Fibroblast of lung (primary cell): ENCODE results near the gene UROC1.

Experiments used
- EZH2 ChIP-seq: IDR thresholded peaks from 2 replicates; pipeline ENCODE4 v1.5.1; 2012; ENCODE audit warnings: low read length, control low read depth, mild to moderate bottlenecking; ENCODE audit errors: missing control alignments
- TF ChIP-seq, protein P1 (sequence below), 2 donors: IDR thresholded peaks in 1 of 2; conservative IDR thresholded peaks in 1 of 2; 1 replicate in 1 of 2; 2 replicates in 1 of 2; pipeline ENCODE4 v1.5.1; 2011 to 2012; ENCODE audit warnings: low read length in 2 of 2, control low read depth in 1 of 2, inconsistent platforms in 1 of 2, low read depth in 1 of 2, mild to moderate bottlenecking in 1 of 2

GRCh38 chr3:126486360-126486847 lies 31.2 kb downstream of the UROC1 start:
- no peak for TF ChIP-seq EZH2
- TF ChIP-seq, protein P1, sequence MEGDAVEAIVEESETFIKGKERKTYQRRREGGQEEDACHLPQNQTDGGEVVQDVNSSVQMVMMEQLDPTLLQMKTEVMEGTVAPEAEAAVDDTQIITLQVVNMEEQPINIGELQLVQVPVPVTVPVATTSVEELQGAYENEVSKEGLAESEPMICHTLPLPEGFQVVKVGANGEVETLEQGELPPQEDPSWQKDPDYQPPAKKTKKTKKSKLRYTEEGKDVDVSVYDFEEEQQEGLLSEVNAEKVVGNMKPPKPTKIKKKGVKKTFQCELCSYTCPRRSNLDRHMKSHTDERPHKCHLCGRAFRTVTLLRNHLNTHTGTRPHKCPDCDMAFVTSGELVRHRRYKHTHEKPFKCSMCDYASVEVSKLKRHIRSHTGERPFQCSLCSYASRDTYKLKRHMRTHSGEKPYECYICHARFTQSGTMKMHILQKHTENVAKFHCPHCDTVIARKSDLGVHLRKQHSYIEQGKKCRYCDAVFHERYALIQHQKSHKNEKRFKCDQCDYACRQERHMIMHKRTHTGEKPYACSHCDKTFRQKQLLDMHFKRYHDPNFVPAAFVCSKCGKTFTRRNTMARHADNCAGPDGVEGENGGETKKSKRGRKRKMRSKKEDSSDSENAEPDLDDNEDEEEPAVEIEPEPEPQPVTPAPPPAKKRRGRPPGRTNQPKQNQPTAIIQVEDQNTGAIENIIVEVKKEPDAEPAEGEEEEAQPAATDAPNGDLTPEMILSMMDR (conservative IDR thresholded peaks at IDR 0.05 in 1 of 2, IDR thresholded peaks at IDR 0.05 in 1 of 2; ENCODE audit: low read depth in 1 of 2, low read length in 2 of 2): no peak
